Left renal pelvis (tissue), 4 donors: ENCODE results near the gene IL19. TPM values are rescaled to one million over a fixed set of nuclear protein-coding genes. Genes with fewer than 3 reads are reported as not detected.

Experiments
- DNase-seq, 4 donors: peaks; one replicate each; pipeline ENCODE4 v3.0.0-alpha.2; 2013; ENCODE audit warnings: low read depth in 4 of 4, low spot score in 3 of 4
- polyA plus RNA-seq, 4 donors: library from polyadenylated mRNA; unstranded; fragments of 120-200 nt; gene quantifications; one replicate each; pipeline ENCODE4 v1.2.1, GENCODE V29; 2013; ENCODE audit not compliant: insufficient read length in 4 of 4

Gene IL19
- polyA plus RNA-seq, 4 donors: 0.56 to 0.96 (median 0.88) TPM; not detected in 1

DNA sequence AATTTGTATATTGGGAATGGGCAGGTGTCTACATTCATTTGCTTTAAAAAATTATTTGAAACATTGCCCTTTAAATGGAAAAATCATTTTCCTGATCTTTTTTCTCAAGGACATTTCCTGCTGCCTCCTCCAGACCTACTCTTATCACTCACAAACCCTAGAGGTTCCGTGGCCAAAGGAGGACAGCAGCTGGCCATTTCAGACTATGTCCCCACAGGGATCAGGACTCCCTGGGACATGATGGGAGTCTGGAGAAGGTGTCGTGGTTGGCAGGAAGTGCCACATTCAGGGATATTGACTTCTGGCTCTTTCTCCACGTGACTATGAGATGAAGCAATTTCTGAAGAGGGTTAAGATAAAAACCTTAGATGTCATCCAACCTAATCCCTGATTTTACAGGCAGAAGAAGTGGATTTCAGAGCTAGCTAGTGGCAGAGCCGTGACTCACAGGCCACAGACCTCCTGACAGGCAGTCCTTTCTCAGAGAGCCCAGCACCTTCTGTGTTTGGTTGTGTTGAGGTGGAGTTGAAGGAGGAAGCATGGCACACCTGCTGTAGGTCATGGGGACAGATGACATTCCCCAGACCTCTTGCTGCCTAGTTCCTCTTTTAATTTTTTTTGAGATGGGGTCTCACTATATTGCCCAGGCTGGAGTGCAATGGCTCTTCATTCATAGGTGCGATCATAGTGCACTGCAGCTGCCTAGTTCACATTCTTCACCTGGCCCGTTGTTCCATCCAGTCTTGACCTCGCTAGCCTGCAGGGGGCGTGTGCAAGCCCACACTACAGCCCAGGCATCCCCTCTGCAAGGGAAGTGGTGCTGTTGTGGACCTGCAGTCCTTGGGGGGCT, 27.2 kb downstream of the IL19 start:
- DNase-seq: no peak

DNA sequence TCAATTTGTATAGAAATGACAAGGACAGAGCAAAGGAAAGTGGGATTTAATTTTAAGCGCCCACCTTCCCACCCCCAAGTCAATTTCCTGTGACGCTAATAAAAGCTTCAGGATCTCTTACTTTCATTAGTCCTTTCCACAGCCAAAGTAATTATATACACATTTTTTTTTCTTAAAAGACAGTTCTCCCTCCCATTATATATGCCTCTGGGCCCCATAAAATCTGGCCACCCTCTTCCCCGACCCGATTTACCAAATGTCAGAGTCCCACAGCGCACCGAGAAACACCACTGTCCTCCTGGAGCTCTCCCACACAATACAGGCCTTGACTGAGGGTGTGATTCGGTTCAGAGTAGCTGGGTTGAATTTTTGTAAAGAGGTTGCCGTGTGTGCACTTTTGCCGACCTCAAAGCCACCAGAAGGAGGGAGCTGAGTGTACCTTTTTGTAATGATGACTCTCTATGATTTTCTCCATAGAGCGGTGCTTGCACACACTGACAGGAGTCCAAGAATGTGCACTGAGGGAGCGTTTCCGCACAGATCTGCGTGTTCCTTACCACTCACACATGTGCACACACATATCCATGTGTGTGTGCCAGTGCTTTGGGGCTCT, 27.9 kb downstream of the IL19 start:
- DNase-seq: no peak

DNA sequence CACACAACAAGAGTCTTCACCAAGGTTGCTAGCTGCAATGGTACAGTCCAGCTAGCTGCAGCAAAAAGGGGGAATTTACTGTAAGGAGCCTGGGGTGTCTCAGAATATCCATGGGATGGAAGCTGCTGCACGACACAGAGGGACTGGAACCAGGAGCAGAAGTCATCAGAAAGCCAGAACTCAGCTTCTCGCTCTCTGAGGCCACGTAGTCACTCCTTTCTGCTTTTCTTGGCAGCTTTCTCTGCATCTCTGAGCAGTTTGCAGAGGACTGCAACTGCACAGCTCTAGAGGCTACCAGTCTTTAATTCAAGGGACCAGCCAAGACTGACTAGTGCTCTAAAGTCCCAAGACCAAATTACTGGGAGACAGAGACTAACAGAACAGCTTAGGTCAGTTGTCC, 28.7 kb downstream of the IL19 start:
- no peak for DNase-seq

DNA sequence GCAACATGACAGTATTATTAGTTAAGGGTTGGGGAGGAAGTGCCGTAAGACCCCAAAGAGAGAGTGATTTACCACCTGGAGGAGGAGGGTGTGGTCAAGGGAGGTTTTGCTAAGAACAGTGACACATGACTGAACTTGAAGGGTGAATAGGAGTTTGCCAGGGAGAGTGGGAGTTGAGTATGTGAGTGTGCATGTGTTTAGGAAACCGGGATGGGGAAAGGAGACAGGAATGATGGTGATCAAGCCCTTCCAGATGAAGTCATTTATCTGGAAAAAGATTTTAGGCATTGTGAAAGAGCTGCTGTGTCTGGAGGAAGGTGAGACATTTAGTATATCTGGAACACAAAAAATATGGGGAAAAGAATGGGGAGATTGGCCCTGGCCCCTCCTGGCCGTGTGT, 29.8 kb downstream of the IL19 start:
- DNase-seq: no peak

DNA sequence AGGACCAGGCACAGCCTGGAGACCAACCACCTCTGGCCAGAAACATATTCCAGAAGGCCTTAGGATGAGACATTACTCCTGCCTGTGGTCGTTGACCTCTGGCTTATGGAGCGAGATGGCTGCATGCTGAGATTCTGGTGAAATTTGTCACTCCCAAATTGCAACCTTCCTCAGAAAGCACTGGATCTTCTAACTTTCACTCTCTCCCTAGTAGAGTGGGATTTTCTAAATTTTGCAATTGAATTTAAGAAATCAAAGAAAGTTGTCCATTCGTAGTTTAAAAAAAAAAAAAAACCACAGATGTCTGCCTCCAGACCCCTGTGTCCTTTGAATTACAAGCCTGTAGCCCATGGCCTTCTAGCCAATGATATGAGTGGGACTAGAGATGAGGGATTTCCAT, 30.3 kb downstream of the IL19 start:
- no peak for DNase-seq

DNA sequence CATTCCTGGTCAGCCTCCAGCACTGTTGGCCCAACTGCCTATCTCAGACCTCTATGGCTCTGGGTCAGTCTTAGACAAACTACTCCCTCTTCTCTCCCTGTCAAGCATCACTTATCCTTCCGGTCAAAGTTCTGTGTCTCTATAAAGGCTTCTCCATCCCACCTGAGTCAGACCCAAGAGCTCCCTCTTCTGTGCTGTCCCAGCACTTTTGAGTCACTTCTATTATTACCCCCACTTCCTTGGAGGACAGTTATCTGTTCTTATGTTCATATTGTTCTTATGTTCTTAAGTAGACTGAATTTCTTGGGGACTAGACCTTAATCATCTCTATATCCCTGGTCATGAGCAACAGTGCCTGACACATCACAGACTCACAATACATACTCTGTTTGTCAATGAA, 30.9 kb downstream of the IL19 start:
- no peak for DNase-seq

DNA sequence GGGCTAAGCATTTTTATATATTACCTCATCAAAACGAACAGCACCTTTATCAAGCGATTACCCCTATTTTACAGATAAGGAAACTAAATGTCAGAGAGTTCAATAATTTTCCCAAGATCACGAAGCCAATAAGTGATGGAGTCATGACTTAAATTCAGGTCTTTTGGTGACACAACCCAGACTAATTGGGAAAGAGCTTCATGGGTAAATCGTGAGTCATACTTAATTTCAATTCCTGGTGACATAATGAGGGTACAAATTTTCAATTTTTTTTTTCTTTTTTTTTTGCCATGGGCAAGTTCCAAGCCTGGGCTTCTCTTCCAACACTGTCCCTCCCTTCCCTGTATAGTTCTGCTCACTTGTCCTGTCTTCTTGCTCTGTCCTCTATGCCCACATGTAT, 31.8 kb downstream of the IL19 start:
- DNase-seq: no peak

DNA sequence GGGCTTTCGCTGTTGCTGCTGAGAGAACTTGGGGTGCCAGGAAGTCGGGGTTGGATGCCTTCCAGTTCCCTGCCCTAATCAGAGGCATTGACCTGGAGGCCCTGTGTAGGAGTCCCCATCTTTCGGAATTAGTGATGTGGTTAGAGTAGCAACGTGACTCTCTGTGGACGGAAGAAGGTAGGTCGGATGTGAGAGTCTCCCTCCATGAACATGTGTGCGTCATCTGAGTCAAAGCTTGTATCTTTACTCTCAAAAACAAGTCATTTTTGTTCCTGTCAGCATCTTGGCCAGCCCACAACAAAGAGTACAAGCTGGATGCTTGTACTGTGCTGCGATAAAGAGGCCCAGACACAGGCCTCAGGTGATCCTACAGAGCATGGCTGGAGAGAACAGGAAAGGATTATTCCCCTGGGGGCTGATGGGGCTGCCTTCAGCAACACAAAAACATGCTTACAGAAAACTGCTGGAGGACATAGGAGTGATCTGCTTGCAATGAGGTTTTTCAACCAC, 32.7 kb downstream of the IL19 start:
- no peak for DNase-seq

DNA sequence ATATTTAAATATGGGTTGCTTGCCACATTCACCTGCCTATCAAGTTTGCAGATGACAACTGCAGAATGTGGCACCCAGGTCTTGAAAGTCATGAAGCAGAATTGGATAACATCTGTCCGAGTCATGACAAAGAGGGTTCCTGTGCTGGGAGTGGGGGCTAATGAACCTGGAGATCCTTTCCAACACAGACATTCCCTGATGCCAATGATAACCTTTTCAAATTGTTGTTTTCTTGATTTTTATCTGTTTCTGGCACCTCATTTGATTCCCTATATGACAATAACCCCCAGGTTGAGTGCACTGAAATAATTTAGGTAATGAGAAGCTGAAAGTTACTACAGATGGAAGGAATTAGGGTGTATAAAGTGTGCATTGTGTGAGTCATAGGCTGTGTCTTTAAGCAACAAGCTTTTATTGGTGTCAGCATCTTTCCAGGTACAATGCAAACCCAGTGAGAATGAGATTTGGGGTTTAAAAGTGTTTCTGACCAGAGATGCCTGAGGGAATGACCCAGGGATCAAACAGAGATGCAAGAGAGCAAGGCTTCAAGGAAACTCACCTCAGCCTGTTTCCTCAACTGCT, 33.7 kb downstream of the IL19 start:
- DNase-seq: no peak

DNA sequence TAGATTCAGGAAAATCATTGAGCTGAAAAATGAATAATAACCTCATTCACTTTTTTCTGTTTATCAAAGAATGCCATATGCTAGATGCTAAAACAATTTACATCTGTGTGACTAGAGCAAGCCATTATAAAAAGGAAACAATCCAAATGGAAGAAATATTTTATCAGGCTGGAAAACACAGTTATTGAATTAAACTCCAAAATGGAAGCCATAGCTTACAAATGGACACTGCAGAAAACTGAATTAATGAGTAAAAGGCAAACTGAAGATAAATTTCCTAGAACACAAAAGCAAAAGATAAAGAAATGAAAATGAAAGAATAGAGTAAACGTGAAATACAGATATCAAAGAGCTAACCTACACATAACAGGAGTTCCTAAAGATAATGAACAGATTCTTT, 34.8 kb downstream of the IL19 start:
- no peak for DNase-seq

DNA sequence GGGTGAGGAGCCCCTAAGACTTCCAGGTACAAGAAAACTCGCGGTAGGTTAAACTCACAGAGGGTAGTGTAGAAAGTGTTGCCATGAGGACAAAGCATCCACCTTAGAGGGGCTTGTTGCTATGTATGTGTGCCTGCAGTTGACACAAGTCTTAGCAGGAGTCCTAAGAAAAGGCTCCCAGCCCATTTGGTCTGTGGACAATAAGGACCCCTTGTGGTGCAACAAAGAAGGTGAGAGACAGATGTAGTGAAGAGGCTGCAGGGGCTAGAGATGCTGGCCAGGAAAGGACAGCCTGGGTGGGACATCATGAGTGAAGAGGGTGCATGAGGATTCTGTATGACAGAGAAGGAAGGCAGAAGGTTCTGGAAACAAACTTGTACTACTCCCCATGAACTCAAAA, 38.0 kb downstream of the IL19 start:
- no peak for DNase-seq

DNA sequence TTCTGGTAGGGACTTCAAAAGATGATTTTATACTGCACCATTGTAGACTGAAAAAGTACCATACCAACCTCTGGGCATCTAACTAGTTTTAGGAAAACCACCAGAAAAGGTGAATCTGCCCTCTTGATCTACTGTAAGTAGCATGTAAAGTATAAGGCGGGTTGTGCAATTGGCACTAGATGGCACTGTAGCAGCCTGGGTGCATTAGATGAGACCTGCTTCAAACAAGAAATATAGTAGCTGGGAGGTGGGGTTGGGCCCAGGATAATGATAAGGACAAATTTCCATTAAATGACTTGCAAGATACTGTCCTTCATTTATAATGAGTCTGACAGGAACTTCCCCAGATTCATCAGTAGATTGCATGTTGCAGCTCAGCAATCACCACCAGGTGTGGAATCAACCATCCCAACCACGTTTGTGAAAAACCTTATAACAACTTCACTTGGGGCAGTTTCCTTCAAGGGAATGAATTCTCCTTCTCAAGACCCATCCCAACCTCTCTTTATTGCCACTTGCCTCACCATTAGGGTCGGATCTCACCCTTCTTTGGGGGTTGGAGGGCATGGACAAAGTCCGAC, 39.0 kb downstream of the IL19 start:
- no peak for DNase-seq

DNA sequence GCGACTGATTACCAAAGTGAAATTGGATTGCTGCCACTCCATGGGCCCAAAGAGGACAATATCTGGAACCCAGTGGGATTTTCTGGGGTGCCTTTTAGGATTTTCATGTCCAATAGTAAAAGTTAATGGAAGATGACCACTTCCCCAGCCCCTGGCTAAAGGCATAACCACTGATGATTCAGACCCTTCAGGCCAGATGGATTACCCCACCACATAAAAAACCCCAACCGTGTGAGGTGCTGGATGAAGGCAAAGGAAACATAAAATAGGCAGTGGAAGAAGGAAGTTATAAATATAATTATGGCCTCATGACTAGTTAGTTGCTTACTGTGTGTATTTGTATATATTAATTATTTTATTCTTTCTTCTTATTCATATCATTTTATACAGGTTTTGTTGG, 41.9 kb downstream of the IL19 start:
- DNase-seq: no peak

DNA sequence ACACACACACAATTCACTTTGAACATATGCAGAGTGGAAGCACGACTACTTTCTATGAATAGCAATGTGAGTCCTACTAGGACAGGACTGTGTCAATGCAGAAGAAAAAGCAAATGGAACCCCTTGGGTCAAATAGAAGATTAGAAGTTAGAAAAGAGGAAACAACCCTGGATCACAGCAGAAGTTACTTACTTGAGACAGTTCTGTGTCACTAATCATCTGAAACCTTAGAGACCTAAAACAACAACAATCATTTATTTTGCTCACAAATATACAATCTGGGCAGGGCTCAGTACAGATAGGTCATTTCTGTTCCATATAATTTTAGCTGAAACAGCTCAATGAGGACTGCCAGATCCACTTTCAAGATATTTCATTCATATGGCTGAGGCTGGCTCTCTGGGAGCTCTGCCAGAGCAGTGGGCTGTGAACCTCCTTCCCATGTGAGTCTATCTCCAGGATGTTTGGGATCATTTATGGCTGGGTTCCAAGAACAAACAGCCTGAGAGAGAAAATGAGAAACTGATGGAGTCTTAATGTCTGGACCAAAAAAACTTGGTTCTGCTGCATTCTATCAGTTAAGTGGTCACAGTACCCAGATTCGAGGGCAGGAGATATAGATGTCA, 44.3 kb downstream of the IL19 start:
- DNase-seq: peak in 2 of 4 donors; percentile 14

DNA sequence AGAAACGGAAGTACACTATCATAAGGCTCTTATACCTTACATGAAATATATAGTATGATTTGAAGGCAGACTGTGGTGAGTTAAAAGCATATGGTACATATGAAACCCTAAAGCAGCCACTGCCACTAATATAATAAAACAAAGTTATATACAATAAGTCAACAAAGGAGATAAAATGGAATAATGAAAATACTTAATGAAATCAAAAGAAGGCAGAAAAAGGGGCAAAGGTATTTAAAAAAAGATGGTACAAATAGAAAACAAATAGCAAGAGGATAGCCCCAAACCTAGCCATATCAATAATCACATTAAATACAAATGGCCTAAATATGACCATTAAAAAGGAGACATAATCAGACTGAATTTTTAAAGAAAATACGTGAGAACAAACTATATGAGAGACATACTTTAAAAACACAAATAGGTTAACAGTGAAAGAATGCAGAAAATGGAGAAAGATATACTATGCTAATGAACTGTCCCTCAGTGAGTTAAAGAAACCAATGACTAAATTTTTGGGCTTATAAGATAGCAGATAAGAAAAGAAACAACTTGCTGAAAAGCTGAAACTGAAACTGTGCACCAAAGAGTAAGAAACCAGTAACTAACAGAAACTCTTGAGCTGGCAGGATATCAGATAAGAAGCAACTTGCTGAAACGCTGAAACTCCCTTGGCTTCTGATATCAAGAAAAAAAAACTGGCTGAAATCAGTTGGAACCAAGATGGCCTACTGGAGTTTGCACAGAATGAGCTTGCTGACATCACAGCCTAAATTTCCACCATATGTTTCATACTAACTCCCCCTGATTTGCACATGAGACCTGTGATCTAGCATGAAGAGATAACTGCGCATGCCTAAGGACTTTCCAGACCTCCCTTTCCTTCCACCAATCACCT, 46.1 kb downstream of the IL19 start:
- DNase-seq: no peak

DNA sequence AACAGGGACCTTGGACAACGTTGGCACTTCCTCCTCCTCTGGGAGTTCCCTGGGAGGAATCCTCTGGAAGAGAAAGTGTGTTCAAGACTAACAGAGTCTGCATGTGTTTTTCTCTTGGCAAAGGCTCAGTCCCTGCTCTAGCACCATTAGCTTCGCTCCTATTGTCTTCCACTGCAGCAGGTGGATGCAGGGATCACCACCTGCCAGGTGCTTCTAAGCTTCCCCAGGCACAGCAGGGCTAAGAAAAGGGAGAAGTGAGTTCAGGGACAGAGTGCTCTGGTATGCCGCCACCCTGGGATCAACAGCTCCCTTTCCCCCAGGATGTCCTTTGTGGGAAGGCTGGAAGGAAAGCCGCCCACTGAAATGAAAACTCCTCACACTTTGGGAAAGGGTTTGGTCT, 50.9 kb downstream of the IL19 start:
- DNase-seq: no peak

DNA sequence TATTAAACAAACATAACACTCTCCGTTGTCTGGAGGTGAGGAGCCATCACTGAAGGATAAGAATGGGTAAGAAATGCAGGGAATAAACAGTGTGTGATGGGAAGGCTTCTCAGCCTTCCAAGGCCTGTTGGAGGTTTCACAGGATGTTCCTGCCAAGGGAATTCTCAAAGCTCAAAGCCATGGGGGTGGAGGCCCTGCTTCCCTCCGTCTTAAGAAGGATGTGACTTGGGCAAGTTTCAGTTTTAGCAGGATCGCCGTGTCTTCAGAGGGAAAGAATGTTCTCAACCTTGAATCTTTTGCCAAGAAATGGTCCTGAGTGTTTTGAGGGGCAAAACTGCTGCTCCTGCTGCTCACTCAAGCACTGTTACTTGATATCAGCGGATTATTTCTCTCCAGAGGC, 53.2 kb downstream of the IL19 start:
- no peak for DNase-seq

DNA sequence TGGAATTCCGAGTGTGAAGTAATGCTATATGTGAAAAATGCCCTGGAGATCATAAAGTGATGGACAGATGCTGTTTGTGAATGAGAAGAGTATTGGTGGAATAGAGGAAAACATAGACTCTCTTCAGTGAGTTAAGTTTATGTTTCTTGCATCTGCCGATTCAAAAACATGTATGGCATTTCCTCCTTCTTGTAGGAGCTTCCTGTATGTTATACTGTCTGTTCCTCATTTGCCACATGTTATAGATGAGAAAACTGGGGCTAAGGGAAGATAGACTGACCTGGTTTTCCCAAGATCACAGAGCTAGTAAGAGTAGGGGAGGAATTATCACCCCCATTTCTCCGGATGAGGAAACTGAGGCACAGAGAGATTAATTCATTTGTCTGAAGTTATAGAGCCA, 53.8 kb downstream of the IL19 start:
- DNase-seq: no peak

DNA sequence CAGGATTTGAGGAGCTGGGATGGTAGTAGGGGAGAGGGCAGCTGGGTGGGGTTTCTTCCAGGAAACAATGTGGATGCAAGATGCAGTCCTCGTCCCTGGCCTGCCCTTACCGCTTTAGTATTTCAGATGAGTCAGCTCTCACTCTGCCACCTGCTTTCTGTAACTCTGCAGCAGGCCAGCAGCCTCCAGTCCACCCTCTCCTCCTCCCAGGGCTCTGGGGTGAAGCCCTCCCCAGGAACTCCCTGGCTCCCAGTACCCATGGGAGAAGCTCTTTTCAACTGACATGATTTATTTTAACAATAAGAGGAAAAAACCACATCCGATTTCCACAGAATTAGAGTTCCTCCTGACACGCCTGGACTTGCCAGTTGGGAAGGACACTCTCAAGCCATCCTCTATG, 55.8 kb downstream of the IL19 start:
- DNase-seq: no peak

DNA sequence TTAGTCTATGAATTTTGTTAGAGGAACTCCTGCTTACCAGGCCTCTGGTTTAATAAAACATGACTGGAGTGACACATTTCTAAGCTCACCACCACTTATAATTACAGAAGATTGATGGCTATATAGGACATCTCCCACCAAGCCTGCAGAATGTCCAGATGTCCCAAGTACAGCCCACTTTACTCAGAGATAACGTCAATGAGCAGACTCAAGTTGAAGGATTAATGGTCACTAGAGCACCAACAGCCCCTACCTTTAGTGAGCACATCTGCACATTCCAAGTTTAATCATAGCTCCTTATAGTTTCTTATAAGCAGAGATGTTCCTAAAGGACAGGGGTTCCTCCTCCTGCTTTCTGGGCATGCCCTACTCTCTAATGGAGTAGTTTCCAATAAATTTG, 57.5 kb downstream of the IL19 start:
- no peak for DNase-seq
